HepG2 (cell line): ENCODE measurements around the gene GOLGA3.

Source experiments
- FOXJ3 ChIP-seq: sonication (generic); formaldehyde crosslinking; IDR thresholded peaks from 2 replicates; pipeline ENCODE4 v1.4.0; 2020; ENCODE audit warnings: missing genetic modification reagents, mild to moderate bottlenecking, borderline replicate concordance
- NFKBIZ ChIP-seq: IDR thresholded peaks from 2 replicates; pipeline ENCODE4 v1.6.1; 2018; ENCODE audit warnings: missing genetic modification reagents, missing compliant biosample characterization
- TF ChIP-seq, protein P1 (sequence below): sonication (generic); formaldehyde crosslinking; IDR thresholded peaks from 2 replicates; pipeline ENCODE4 v1.5.0; 2020; ENCODE audit warnings: mild to moderate bottlenecking, missing genetic modification reagents, moderate library complexity

DNA sequence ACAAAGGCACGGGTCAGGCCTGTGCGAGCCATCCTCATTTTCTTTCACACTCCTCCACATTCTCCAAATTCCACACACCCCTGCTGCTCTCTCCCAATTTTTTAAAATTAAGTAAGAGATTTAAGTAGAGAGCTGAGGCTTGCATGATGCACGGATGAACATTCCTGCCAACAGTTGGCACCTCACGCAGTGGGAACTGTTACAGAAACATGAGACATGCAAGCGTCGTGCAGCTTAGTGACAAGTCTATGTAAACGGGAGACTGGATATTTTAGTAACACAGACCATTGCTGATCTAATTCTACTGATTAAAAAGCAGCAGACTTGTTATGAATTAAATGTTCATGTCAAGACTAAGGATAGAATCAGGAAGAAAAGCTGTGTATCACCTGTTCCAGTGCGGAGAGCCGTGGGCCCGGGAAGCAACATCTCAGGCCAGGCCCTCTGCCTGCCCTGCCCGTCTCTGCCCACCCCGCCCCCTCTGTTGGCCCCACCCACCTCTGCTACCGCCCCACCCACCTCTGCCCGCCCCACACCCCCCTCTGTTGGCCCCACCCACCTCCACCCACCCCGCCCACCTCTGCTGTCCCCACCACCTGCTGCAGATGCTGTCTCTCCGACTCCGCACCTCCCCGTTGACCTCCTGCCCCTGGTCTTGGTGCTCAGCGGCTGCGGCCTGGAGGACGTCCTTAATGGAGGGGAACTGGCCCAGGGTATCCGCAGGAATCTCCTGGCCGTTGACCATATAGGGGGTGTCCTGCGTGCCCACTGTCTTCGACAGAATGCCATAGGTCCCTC lies 21.2 kb downstream of the GOLGA3 start:
- TF ChIP-seq, protein P1, sequence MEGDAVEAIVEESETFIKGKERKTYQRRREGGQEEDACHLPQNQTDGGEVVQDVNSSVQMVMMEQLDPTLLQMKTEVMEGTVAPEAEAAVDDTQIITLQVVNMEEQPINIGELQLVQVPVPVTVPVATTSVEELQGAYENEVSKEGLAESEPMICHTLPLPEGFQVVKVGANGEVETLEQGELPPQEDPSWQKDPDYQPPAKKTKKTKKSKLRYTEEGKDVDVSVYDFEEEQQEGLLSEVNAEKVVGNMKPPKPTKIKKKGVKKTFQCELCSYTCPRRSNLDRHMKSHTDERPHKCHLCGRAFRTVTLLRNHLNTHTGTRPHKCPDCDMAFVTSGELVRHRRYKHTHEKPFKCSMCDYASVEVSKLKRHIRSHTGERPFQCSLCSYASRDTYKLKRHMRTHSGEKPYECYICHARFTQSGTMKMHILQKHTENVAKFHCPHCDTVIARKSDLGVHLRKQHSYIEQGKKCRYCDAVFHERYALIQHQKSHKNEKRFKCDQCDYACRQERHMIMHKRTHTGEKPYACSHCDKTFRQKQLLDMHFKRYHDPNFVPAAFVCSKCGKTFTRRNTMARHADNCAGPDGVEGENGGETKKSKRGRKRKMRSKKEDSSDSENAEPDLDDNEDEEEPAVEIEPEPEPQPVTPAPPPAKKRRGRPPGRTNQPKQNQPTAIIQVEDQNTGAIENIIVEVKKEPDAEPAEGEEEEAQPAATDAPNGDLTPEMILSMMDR (CRISPR knock-in tag) = no peak
- TF ChIP-seq NFKBIZ (CRISPR knock-in tag) (no peak), FOXJ3 (CRISPR knock-in tag) (no peak)
